GM10847 (cell line): ENCODE measurements around the gene RRBP1.

Experiments used
- POLR2A ChIP-seq: IDR thresholded peaks from 2 replicates; pipeline ENCODE4 v1.6.1; 2011; ENCODE audit not compliant: insufficient read length; ENCODE audit errors: extremely low read depth

RRBP1 gene

GRCh38 chr20:17589161-17589834 lies 92.7 kb downstream of the RRBP1 start:
- no peak for TF ChIP-seq POLR2A

GRCh38 chr20:17587824-17588223 lies 94.2 kb downstream of the RRBP1 start:
- no peak for TF ChIP-seq POLR2A

GRCh38 chr20:17587148-17587547 lies 94.9 kb downstream of the RRBP1 start:
- TF ChIP-seq POLR2A, result no peak

GRCh38 chr20:17586250-17586649 lies 95.8 kb downstream of the RRBP1 start:
- no peak for TF ChIP-seq POLR2A

GRCh38 chr20:17584689-17585088 lies 97.4 kb downstream of the RRBP1 start:
- no peak for TF ChIP-seq POLR2A

- no peak for TF ChIP-seq POLR2A
Observed at GRCh38 chr20:17583126-17583525, 98.9 kb downstream of the RRBP1 start.

GRCh38 chr20:17580895-17581294 lies 101.1 kb downstream of the RRBP1 start:
- no peak for TF ChIP-seq POLR2A

GRCh38 chr20:17579369-17580039 lies 102.5 kb downstream of the RRBP1 start:
- TF ChIP-seq POLR2A, result no peak

GRCh38 chr20:17576215-17576614 lies 105.8 kb downstream of the RRBP1 start:
- TF ChIP-seq POLR2A, result no peak

GRCh38 chr20:17573463-17573862 lies 108.6 kb downstream of the RRBP1 start:
- no peak for TF ChIP-seq POLR2A

- TF ChIP-seq POLR2A, result no peak
Observed at GRCh38 chr20:17572034-17572638, 109.9 kb downstream of the RRBP1 start.

GRCh38 chr20:17571153-17571527 lies 110.9 kb downstream of the RRBP1 start:
- no peak for TF ChIP-seq POLR2A

- no peak for TF ChIP-seq POLR2A
Observed at GRCh38 chr20:17570347-17571152, 111.5 kb downstream of the RRBP1 start.

- peak; percentile 53 for TF ChIP-seq POLR2A
Observed at GRCh38 chr20:17569616-17570346, 112.3 kb downstream of the RRBP1 start, which contains the start of gene DSTN. Gene DSTN, plus strand, starts transcription at chr20:17570075. Its CDS starts 134 bp downstream, at chr20:17570209.
